Jurkat, Clone E6-1 (cell line): ENCODE measurements around the gene PDE4D.
"Not testable (repeated sequence)": the region's sequence is repeated elsewhere in the genome, so short reads cannot be mapped to it uniquely, and the experiment has no call there.

Experiments
- DNase-seq: peaks from one replicate; pipeline ENCODE4 v3.0.0-alpha.2; 2011; ENCODE audit warnings: low read depth, low spot score
- H3K4me3 ChIP-seq: 2 replicates; pipeline ENCODE4 v1.5.1; 2011; ENCODE audit warnings: mild to moderate bottlenecking, low read length, control low read depth, moderate library complexity

PDE4D gene

GRCh38 chr5:59813761-59814536, 79.6 kb downstream of the PDE4D start:
- peak; percentile 50 for DNase-seq
- H3K4me3 ChIP-seq: no peak overlapping the region

- peak; percentile 44 for DNase-seq
- no peak overlapping the region for H3K4me3 ChIP-seq
Observed at GRCh38 chr5:59810041-59810440, 83.5 kb downstream of the PDE4D start.

- no peak for DNase-seq
- H3K4me3 ChIP-seq: no peak overlapping the region
Observed at GRCh38 chr5:59807806-59808205, 85.7 kb downstream of the PDE4D start.

DNA sequence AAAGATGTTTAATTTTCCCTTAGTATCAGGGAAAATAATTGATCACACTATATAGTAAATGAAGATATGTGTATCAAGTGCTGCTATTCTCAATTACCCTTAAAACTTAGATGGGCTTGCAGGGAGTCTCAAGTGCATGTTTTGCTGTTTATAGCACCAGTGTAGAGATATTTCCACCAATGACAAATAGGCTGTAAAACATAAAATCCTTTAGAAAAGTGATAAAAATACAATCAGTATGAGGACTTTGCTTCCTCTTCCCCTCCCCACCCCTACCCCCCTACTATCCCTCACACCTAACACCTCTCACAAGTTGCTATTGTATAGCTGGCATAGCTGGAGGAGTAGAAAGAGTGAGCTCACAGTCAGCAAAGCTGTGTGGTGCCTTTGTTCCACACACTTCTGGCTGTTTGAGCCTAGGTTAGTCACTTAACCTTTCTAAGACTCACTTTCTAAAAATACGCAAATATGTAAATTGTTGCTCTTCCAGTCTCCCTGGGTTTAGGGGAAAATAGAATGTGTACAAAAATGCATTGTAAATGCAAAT, 93.1 kb downstream of the PDE4D start:
- no peak for DNase-seq
- no peak overlapping the region for H3K4me3 ChIP-seq

DNA sequence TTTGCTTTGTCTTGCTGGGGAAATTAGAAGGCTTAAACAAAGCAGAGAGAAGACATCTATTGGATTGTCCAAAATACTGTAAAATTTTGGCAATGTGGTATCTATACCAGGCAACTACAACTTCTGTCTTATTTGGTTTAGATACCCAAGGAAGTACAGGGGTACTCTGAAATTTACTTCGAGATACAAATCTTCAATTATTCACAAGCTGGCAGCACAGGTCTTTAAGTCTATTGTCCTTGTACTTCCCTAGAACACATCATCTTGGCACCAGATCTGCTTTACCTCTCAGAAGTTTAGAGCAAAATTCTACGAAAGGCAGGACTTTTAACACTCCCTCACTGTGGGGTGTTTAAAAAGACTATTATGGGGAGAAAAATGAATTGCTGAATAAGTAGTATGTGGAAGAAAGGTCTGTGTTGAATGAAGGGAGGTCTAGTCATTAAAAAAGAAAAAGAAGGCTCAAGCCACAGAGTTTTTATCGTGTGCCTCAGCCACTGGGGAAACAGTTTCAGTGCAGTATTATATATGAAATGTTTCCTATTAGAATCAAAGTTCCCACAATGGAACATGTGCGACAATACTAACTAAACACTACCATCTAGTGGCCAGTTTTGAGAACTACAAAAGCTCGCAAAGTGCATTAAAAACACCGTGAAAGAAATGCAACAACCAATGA, 93.7 kb downstream of the PDE4D start:
- H3K4me3 ChIP-seq: no peak overlapping the region
- peak; percentile 46 for DNase-seq

DNA sequence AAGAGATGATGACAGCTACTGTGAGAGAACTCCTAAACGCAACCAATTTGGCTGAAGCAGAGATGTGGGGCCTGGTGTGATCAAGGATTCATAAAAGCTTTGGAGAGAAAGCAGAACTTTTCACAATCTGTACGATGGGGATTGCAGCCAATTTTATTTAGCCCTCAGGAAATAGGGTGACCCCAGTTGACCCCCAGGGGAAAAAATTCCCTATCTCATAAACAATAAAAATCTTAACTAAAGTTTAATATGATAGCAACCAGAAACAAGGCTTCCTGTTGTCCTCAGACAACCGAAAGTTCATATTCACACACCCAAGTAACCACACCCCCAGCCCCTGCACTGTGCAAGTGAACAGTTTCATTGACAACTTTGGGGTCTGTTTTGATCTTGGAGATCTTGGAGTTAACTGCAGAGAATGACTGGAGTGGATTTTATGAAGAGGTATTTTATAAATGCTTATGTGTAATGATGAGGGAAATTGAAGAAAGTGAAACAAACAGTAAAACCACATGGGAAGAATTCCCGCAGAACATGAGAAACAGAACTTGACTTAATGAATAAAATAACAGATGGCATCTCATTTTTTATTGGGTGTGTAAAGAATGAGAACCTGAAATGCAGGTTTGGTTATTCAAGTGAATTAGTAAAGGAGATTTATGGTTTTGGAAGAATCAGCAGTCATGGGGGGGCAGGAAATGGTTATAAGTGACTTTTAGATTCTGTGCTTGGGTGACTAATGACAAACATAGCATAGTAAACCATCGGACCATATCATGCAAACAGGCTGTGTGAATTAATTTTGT, 94.5 kb downstream of the PDE4D start:
- no peak overlapping the region for H3K4me3 ChIP-seq
- DNase-seq: no peak

DNA sequence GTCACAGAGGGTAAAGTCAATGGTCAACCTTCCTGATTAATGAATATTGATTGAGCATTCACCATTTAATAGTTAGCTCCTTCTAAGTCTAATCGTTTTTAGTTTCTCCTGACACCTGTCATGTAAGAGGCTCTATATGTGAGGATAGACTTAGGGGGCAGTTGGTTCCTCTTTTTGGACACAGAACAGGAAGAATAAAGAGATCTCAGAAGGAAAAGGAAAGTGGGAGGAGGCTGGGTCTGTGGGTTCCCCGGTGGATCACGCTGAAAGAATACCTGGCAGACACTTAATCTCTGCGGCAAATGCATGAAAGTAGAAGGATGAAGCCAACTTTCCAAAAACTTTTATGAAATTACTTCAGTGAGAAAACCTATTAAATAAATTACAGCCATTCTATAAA, 98.4 kb downstream of the PDE4D start:
- DNase-seq: no peak
- no peak overlapping the region for H3K4me3 ChIP-seq

GRCh38 chr5:59792983-59793585, 100.4 kb downstream of the PDE4D start:
- H3K4me3 ChIP-seq: no peak overlapping the region
- DNase-seq: no peak

GRCh38 chr5:59791617-59792016, 101.9 kb downstream of the PDE4D start:
- DNase-seq: no peak
- no peak overlapping the region for H3K4me3 ChIP-seq

DNA sequence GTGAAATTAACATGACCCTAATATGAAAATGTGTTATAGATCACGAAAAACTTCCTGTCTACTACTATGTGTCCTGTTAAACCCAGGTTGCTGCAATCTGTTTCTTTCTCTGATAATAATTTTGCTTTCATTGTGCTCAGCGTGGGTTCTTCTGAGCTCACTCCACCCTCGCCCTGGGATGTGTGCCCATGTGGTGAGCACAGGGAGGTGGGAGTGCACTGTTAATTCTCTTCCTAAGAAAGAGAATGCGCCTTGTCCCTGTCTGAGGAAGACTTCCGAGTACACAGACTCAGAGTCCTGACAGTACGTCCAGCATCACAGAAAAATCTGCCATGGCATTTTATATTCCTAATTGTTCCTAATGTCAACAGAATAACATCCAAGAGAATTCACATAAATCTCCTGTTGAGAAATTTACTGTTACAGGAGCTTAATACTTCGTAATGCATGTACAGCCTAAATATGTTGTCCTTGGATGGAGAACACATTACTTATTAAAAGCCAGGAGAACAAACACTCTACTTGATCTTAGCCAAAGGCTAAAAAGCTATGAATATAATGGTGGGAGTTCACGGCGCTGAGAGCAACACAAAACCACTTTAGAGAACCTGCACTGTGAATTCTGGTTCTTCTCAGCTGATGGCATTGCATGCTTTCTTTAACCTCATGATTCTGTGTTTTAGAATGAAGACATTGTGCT, 102.6 kb downstream of the PDE4D start:
- H3K4me3 ChIP-seq: no peak overlapping the region
- DNase-seq: no peak

GRCh38 chr5:59790376-59790775, 103.2 kb downstream of the PDE4D start:
- no peak overlapping the region for H3K4me3 ChIP-seq

DNA sequence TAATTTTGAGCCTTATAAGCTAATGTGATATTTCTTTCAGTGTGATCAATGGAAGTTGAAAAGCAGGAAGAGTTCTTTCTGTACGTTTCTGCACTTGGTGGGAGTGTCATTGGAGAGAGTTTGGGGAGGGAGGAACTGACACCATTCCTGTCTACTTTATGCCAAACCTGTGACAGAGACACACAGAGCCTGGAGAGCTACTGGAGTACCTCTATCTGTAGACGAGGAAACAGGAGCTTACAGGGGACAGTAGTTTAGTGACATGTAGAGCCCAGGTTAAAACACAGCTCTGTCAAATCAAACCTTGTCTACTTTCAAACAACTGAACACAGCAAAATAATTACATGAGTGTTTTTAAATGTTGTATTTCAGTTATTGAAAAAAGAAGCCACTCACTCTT, 103.6 kb downstream of the PDE4D start:
- H3K4me3 ChIP-seq: no peak overlapping the region
- DNase-seq: no peak

More at GRCh38 chr5:59790376-59790775, 103.2 kb downstream of the PDE4D start:
- no peak for DNase-seq

DNA sequence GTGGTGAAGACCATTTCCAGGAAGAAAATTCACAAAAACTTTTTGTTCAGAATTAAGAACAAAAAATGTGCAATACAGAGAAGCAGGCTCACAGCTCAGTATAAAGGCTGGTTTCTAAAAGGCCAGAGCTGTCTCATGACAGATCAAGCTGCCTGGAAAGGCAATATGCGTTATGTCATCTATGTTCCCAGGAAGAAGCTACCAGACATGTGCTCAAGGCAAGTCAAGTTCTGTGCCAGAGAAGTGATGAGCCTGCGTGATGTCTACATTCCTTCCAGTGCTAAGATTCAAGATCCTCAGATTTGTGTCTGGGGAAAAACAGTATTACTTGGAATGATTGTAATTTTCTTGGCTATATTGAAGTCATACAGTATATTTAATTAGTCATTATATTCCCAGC, 104.3 kb downstream of the PDE4D start:
- no peak for DNase-seq

GRCh38 chr5:59786334-59786805, 107.2 kb downstream of the PDE4D start:
- DNase-seq: no peak
- H3K4me3 ChIP-seq: no peak overlapping the region

More for the DNA sequence above, 104.3 kb downstream of the PDE4D start:
- H3K4me3 ChIP-seq: no peak overlapping the region

DNA sequence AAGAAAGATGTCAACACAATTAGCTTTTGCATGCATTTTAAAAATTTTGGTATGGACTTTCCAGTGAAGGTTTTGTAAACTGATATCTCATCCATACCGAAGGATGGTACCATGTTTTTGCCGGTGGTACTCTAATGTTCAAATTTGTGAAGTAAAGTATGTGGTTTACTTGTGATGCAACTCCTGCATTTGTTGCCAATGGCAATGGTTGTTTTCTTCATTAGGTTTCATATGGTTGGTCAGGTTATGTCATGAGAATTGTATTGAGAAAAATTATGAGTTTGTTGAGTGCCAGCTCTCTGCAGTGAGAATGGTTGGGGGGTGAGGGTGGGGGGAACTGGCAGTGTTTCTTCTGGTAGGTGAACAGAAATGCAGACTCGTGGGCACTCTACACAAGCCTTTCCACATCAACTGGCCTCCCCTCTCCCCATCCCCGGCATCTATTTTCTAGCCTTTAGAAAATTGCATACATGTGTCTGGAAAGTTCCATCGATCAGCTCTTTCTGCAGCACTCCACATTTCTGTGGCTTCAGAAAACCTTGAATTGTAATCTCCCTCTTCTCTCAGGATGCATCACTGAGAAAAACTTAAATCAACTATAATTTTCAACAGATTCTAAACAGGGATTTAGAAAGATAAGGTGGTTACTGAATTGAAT, 107.7 kb downstream of the PDE4D start:
- no peak overlapping the region for H3K4me3 ChIP-seq

GRCh38 chr5:59784708-59785107, 108.8 kb downstream of the PDE4D start:
- H3K4me3 ChIP-seq, DNase-seq: not testable (repeated sequence)

More for the DNA sequence above, 107.7 kb downstream of the PDE4D start:
- no peak for DNase-seq

GRCh38 chr5:59783264-59783663, 110.3 kb downstream of the PDE4D start:
- H3K4me3 ChIP-seq: no peak overlapping the region
- no peak for DNase-seq

- no peak overlapping the region for H3K4me3 ChIP-seq
- no peak for DNase-seq
Observed at GRCh38 chr5:59782856-59783255, 110.7 kb downstream of the PDE4D start.
